ENCODE measurements around the gene WNK1.
"Not testable (repeated sequence)": the region's sequence is repeated elsewhere in the genome, so short reads cannot be mapped to it uniquely, and the experiment has no call there.

WNK1 gene

GRCh38 chr12:779745-780734 lies 27.7 kb downstream of the WNK1 start:
- DNase-seq (ENCODE audit: low spot score) = peak; percentile 53

- no peak for DNase-seq (ENCODE audit: low spot score)
Measured at GRCh38 chr12:780750-781379, 28.5 kb downstream of the WNK1 start.

GRCh38 chr12:785706-786105 lies 33.3 kb downstream of the WNK1 start:
- DNase-seq (ENCODE audit: low spot score) = no peak

- DNase-seq (ENCODE audit: low spot score) = no peak
Measured at GRCh38 chr12:788288-788687, 35.9 kb downstream of the WNK1 start.

GRCh38 chr12:788762-789161 lies 36.4 kb downstream of the WNK1 start:
- not testable (repeated sequence) for DNase-seq (ENCODE audit: low spot score)

- DNase-seq (ENCODE audit: low spot score) = no peak
Measured at GRCh38 chr12:789852-790563, 37.6 kb downstream of the WNK1 start.

GRCh38 chr12:790608-791007 lies 38.2 kb downstream of the WNK1 start:
- DNase-seq (ENCODE audit: low spot score) = no peak

GRCh38 chr12:793037-793436 lies 40.7 kb downstream of the WNK1 start:
- DNase-seq (ENCODE audit: low spot score) = peak; percentile 13

- no peak for DNase-seq (ENCODE audit: low spot score)
Measured at GRCh38 chr12:793711-794110, 41.3 kb downstream of the WNK1 start.

- DNase-seq (ENCODE audit: low spot score) = no peak
Measured at GRCh38 chr12:795305-795704, 42.9 kb downstream of the WNK1 start.

- DNase-seq (ENCODE audit: low spot score) = no peak
Measured at GRCh38 chr12:800401-800800, 48.0 kb downstream of the WNK1 start.

GRCh38 chr12:802242-803120 lies 50.1 kb downstream of the WNK1 start:
- DNase-seq (ENCODE audit: low spot score) = no peak

- no peak for DNase-seq (ENCODE audit: low spot score)
Measured at GRCh38 chr12:805022-805632, 52.7 kb downstream of the WNK1 start.

- DNase-seq (ENCODE audit: low spot score) = peak; percentile 35
Measured at GRCh38 chr12:806200-806791, 53.9 kb downstream of the WNK1 start.

GRCh38 chr12:807041-807735 lies 54.8 kb downstream of the WNK1 start:
- DNase-seq (ENCODE audit: low spot score) = peak; percentile 15

GRCh38 chr12:810116-810515 lies 57.7 kb downstream of the WNK1 start:
- DNase-seq (ENCODE audit: low spot score) = no peak

GRCh38 chr12:810671-811415 lies 58.5 kb downstream of the WNK1 start:
- DNase-seq (ENCODE audit: low spot score) = no peak

- DNase-seq (ENCODE audit: low spot score) = no peak
Measured at GRCh38 chr12:812950-813349, 60.6 kb downstream of the WNK1 start.

- not testable (repeated sequence) for DNase-seq (ENCODE audit: low spot score)
Measured at GRCh38 chr12:817456-817855, 65.1 kb downstream of the WNK1 start.
